CD4-positive, alpha-beta T cell treated with Interleukin-15 for 1 hour (primary cell): ENCODE measurements around the gene EEF1AKMT2.

Experiments used
- DNase-seq: peaks from one replicate; pipeline ENCODE4 v3.0.0-alpha.2; 2020

EEF1AKMT2 gene

GRCh38 chr10:124736491-124737136, 55.1 kb downstream of the EEF1AKMT2 start:
- DNase-seq: no peak

- DNase-seq: no peak
Observed at GRCh38 chr10:124735491-124736286, 56.0 kb downstream of the EEF1AKMT2 start.

- peak; percentile 30 for DNase-seq
Observed at GRCh38 chr10:124734311-124735166, 57.1 kb downstream of the EEF1AKMT2 start.

- DNase-seq: no peak
Observed at GRCh38 chr10:124733571-124734245, 58.0 kb downstream of the EEF1AKMT2 start.

GRCh38 chr10:124732931-124733570, 58.6 kb downstream of the EEF1AKMT2 start:
- peak; percentile 43 for DNase-seq

GRCh38 chr10:124731551-124731950, 60.1 kb downstream of the EEF1AKMT2 start:
- DNase-seq: no peak

GRCh38 chr10:124730790-124731189, 60.9 kb downstream of the EEF1AKMT2 start:
- no peak for DNase-seq

- no peak for DNase-seq
Observed at GRCh38 chr10:124728830-124729661, 62.6 kb downstream of the EEF1AKMT2 start.

GRCh38 chr10:124728071-124728829, 63.4 kb downstream of the EEF1AKMT2 start:
- DNase-seq: no peak

GRCh38 chr10:124727361-124727960, 64.2 kb downstream of the EEF1AKMT2 start:
- no peak for DNase-seq

GRCh38 chr10:124725791-124726190, 65.9 kb downstream of the EEF1AKMT2 start:
- no peak for DNase-seq

- DNase-seq: no peak
Observed at GRCh38 chr10:124725171-124725631, 66.5 kb downstream of the EEF1AKMT2 start.

GRCh38 chr10:124724279-124725027, 67.2 kb downstream of the EEF1AKMT2 start:
- no peak for DNase-seq

GRCh38 chr10:124723826-124724225, 67.9 kb downstream of the EEF1AKMT2 start:
- no peak for DNase-seq

- DNase-seq: peak; percentile 65
Observed at GRCh38 chr10:124722798-124723783, 68.6 kb downstream of the EEF1AKMT2 start.

GRCh38 chr10:124721330-124722045, 70.2 kb downstream of the EEF1AKMT2 start:
- peak; percentile 42 for DNase-seq

GRCh38 chr10:124719213-124719851, 72.4 kb downstream of the EEF1AKMT2 start:
- peak; percentile 79 for DNase-seq
